Subcutaneous adipose tissue (tissue), 4 donors: Measurements from ENCODE around the gene RANBP3. TPM values are rescaled to one million over a fixed set of nuclear protein-coding genes. Genes with fewer than 3 reads are reported as not detected.

Experiments used
- CTCF ChIP-seq: fragments of 450-650 bp; IDR thresholded peaks from one replicate; pipeline ENCODE4 v1.5.1; 2016; ENCODE audit warnings: low read depth, mild to moderate bottlenecking, control low read depth, antibody characterized with exemption, moderate library complexity
- total RNA-seq, 4 donors: library from RNA; depleted of rRNA; stranded (reverse); fragments of >200 nt; gene quantifications; one replicate each; pipeline ENCODE4 v1.1.0, GENCODE V29; 2016

The RANBP3 gene
- total RNA-seq, 4 donors from 2014 or later = 28.8 to 84.2 (median 57.7) TPM

GRCh38 chr19:5904352-5905113, 73.4 kb downstream of the RANBP3 start, which contains the start of gene VMAC:
Gene VMAC (plus strand): TSS chr19:5904872. CDS start chr19:5904891, 19 bp downstream.
- no peak for TF ChIP-seq CTCF

GRCh38 chr19:5903624-5904351, 74.2 kb downstream of the RANBP3 start, which contains the start of gene NDUFA11:
Gene NDUFA11 (minus strand): TSS chr19:5903790. CDS start chr19:5903708, 82 bp downstream.
- no peak for TF ChIP-seq CTCF

GRCh38 chr19:5903056-5903623, 74.8 kb downstream of the RANBP3 start:
- TF ChIP-seq CTCF = no peak

GRCh38 chr19:5900976-5901375, 77.0 kb downstream of the RANBP3 start:
- no peak for TF ChIP-seq CTCF

- no peak for TF ChIP-seq CTCF
Observed at GRCh38 chr19:5899728-5900526, 78.0 kb downstream of the RANBP3 start.

- TF ChIP-seq CTCF = no peak
Observed at GRCh38 chr19:5897189-5897969, 80.6 kb downstream of the RANBP3 start.
